Caco-2 (cell line): ENCODE measurements around the gene IQGAP2. TPM values are rescaled to one million over a fixed set of nuclear protein-coding genes. Genes with fewer than 3 reads are reported as not detected.
"Not testable (repeated sequence)": the region's sequence is repeated elsewhere in the genome, so short reads cannot be mapped to it uniquely, and the experiment has no call there.

Experiments
- BruUV-seq: library from RNA; stranded (reverse); fragments of 400-500 nt; replicated peaks from 2 replicates; lab custom pipeline; 2021; lab: Mats Ljungman, UMichigan
- CTCF ChIA-PET: fragments of 300-600 bp; sonication (Branson Sonifier 250); formaldehyde crosslinking; loops from one replicate; lab custom pipeline; 2022; ENCODE audit warnings: antibody characterized with exemption; lab: Charles Lee
- POLR2A ChIA-PET: fragments of 300-600 bp; sonication (Branson Sonifier 250); formaldehyde crosslinking; loops from one replicate; lab custom pipeline; 2022; ENCODE audit warnings: antibody characterized with exemption; lab: Charles Lee
- DNase-seq, 2 experiments: peaks; one replicate each; pipeline versions ENCODE4 v3.0.0 to v3.0.0-alpha.2; 2020 to 2022
- H3K27me3 ChIP-seq: replicated peaks from 2 replicates; pipeline ENCODE4 v1.6.0; 2011; ENCODE audit warnings: low read length; ENCODE audit not compliant: control insufficient read depth, insufficient read depth
- H3K36me3 ChIP-seq: 2 replicates; pipeline ENCODE4 v1.5.1; 2011; ENCODE audit warnings: low read length; ENCODE audit not compliant: control insufficient read depth, insufficient read depth
- H3K4me1 ChIP-seq: fragments of 250-450 bp; sonication (Bioruptor Pico); 2 replicates; pipeline ENCODE4 v1.5.1; 2020; ENCODE audit warnings: mild to moderate bottlenecking
- H3K4me3 ChIP-seq: 2 replicates; pipeline ENCODE4 v1.5.1; 2011; ENCODE audit warnings: low read depth, mild to moderate bottlenecking, control low read depth, low read length
- H3K9me3 ChIP-seq: fragments of 250-450 bp; sonication (Bioruptor Pico); 2 replicates; pipeline ENCODE4 v1.5.1; 2020; ENCODE audit warnings: mild to moderate bottlenecking, moderate library complexity
- H3K27ac Mint-ChIP-seq: one replicate; pipeline ENCODE4 v1.8.0; 2022; ENCODE audit warnings: mixed read lengths; ENCODE audit not compliant: unreplicated experiment
- H3K27me3 Mint-ChIP-seq: one replicate; pipeline ENCODE4 v1.8.0; 2022; ENCODE audit warnings: mixed read lengths; ENCODE audit not compliant: insufficient read depth, unreplicated experiment
- H3K36me3 Mint-ChIP-seq: one replicate; pipeline ENCODE4 v1.8.0; 2022; ENCODE audit warnings: mild to moderate bottlenecking, mixed read lengths; ENCODE audit not compliant: insufficient read depth, unreplicated experiment
- H3K4me1 Mint-ChIP-seq: one replicate; pipeline ENCODE4 v1.8.0; 2022; ENCODE audit warnings: low read depth, mixed read lengths; ENCODE audit not compliant: unreplicated experiment
- H3K4me3 Mint-ChIP-seq: one replicate; pipeline ENCODE4 v1.8.0; 2022; ENCODE audit warnings: mild to moderate bottlenecking, moderate library complexity, mixed read lengths; ENCODE audit not compliant: unreplicated experiment
- H3K9me3 Mint-ChIP-seq: one replicate; pipeline ENCODE4 v1.8.0; 2022; ENCODE audit warnings: mixed read lengths; ENCODE audit not compliant: unreplicated experiment
- CTCF ChIP-seq, 2 experiments: fragments of 200-600 bp in 1 of 2; IDR thresholded peaks; 1 replicate in 1 of 2; 2 replicates in 1 of 2; pipeline versions ENCODE4 v1.5.1 to v1.8.0; 2011 to 2022; ENCODE audit warnings: antibody characterized with exemption in 1 of 2, control low read depth in 1 of 2, inconsistent platforms in 1 of 2, low read depth in 1 of 2, low read length in 1 of 2, mild to moderate bottlenecking in 1 of 2, moderate library complexity in 1 of 2; ENCODE audit not compliant: insufficient read depth in 1 of 2, severe bottlenecking in 1 of 2, unreplicated experiment in 1 of 2
- intact Hi-C: fragments of 100-400 bp; cut with micrococcal nuclease; formaldehyde crosslinking; loops from one replicate; pipeline ENCODE4 v1.10.0; 2022; ENCODE audit not compliant: unreplicated experiment
- total RNA-seq: library from RNA; stranded (reverse); gene quantifications from 2 replicates; pipeline ENCODE4 v1.2.3, GENCODE V29; 2022

The IQGAP2 gene
- total RNA-seq, 1 experiment from 2014 or later, result 89.4 TPM

- H3K36me3 Mint-ChIP-seq, result peaks cover 13% of the 10 kb centered on the region
- CTCF ChIA-PET, result no interaction called here
- no peak for DNase-seq
These were observed 23.1 kb downstream of the IQGAP2 start for GRCh38 chr5:76425928-76426804.

DNA sequence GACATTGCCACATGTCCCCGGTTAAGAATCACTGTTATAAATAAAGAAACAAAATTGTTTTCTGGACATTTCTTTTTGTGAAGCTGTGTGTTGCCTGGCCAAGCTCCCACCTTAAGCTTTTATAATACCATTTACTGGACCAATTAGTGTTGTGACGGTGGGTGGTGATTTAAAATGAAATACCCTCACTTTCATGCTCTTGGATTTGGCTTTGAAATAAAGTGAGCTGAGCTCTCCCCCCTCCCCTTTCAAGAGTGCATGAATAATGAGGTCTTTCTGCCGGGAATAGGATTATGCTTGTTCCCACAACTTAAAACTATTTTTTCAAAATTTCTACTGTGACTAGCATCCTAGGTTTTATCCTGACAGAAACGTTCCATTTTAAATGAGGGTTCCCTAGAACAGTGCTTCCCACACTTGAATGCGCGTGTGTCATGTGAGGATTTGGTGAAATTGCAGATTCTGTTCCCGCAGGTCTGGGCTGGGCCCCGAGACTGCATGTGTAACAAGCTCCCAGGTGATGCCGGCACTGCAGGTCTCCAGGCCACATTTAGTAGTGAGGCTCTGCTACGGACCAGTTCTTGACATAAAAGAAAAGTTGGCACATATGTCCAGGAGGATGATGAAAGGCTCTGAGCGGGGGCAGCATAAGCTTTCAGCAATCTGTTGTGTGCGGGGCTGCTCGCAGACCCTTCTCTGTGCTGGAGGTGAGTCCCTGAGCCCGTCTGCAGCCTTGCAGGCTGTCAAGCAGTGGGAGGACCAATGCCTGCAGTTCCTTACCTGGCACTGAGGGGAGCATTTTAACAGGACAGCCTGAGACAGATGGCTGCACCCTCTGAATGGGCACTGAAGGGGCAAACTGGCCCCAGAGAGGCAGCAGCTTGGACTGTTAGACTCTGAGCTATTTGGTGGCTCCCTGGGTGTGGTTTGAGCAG, 24.4 kb downstream of the IQGAP2 start:
- no peaks in the 10 kb centered on the region for H3K27me3 Mint-ChIP-seq
- no peak overlapping the region for H3K4me3 ChIP-seq
- H3K4me1 ChIP-seq, result peaks cover 5% of the 10 kb centered on the region; the same call in 1 of the 2 replicates
- no TSS peak for BruUV-seq
- H3K27ac Mint-ChIP-seq, result no peak overlapping the region
- no peaks in the 10 kb centered on the region for H3K9me3 ChIP-seq
- peaks cover 13% of the 10 kb centered on the region for H3K36me3 Mint-ChIP-seq
- no peaks in the 10 kb centered on the region for H3K4me1 Mint-ChIP-seq
- H3K9me3 Mint-ChIP-seq, result no peaks in the 10 kb centered on the region
- ChIA-PET CTCF (no interaction called here), POLR2A (no interaction called here)
- no peak for TF ChIP-seq CTCF (IDR thresholded peaks at IDR 0.05; ENCODE audit: insufficient read depth in 1 of 2, low read depth in 1 of 2, low read length in 1 of 2, severe bottlenecking in 1 of 2, unreplicated experiment in 1 of 2)
- intact Hi-C loops, result no loop called here
- no peak overlapping the region for H3K4me3 Mint-ChIP-seq
- no peaks in the 10 kb centered on the region for H3K27me3 ChIP-seq
- no peak for DNase-seq
- H3K36me3 ChIP-seq, result no peaks in the 10 kb centered on the region

More at GRCh38 chr5:76425928-76426804, 23.1 kb downstream of the IQGAP2 start:
- Mint-ChIP-seq H3K4me1 (no peaks in the 10 kb centered on the region), H3K4me3 (no peak overlapping the region), H3K9me3 (no peaks in the 10 kb centered on the region), H3K27ac (peak overlapping the region; percentile 76), H3K27me3 (no peaks in the 10 kb centered on the region)
- POLR2A ChIA-PET, result interaction anchor here (0.6 kb wide), 1 partner anchor 58 kb away, joined by 3 read pairs; no protein-coding TSS in a partner anchor
- peaks cover 8% of the 10 kb centered on the region; the same call in 1 of the 2 replicates for H3K4me1 ChIP-seq
- no TSS peak for BruUV-seq
- no peaks in the 10 kb centered on the region for H3K36me3 ChIP-seq
- H3K27me3 ChIP-seq, result no peaks in the 10 kb centered on the region
- TF ChIP-seq CTCF (IDR thresholded peaks at IDR 0.05; ENCODE audit: insufficient read depth in 1 of 2, low read depth in 1 of 2, low read length in 1 of 2, severe bottlenecking in 1 of 2, unreplicated experiment in 1 of 2), result no peak
- H3K9me3 ChIP-seq, result no peaks in the 10 kb centered on the region
- no peak overlapping the region for H3K4me3 ChIP-seq
- intact Hi-C loops, result no loop called here

- H3K9me3 Mint-ChIP-seq, H3K36me3 ChIP-seq, H3K9me3 ChIP-seq, H3K27ac Mint-ChIP-seq, H3K4me3 ChIP-seq, H3K27me3 Mint-ChIP-seq, DNase-seq, intact Hi-C loops, CTCF ChIA-PET, BruUV-seq, H3K4me3 Mint-ChIP-seq, H3K4me1 Mint-ChIP-seq, H3K27me3 ChIP-seq, POLR2A ChIA-PET, H3K4me1 ChIP-seq: not testable (repeated sequence)
- H3K36me3 Mint-ChIP-seq, result peaks cover 13% of the 10 kb centered on the region
These were observed 25.5 kb downstream of the IQGAP2 start for GRCh38 chr5:76428550-76428949.
